ENCODE measurements around the gene FLRT2.

GRCh38 chr14:85595981-85596380, 66.0 kb downstream of the FLRT2 start:
- TF ChIP-seq, protein P1, sequence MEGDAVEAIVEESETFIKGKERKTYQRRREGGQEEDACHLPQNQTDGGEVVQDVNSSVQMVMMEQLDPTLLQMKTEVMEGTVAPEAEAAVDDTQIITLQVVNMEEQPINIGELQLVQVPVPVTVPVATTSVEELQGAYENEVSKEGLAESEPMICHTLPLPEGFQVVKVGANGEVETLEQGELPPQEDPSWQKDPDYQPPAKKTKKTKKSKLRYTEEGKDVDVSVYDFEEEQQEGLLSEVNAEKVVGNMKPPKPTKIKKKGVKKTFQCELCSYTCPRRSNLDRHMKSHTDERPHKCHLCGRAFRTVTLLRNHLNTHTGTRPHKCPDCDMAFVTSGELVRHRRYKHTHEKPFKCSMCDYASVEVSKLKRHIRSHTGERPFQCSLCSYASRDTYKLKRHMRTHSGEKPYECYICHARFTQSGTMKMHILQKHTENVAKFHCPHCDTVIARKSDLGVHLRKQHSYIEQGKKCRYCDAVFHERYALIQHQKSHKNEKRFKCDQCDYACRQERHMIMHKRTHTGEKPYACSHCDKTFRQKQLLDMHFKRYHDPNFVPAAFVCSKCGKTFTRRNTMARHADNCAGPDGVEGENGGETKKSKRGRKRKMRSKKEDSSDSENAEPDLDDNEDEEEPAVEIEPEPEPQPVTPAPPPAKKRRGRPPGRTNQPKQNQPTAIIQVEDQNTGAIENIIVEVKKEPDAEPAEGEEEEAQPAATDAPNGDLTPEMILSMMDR (conservative IDR thresholded peaks at IDR 0.05; ENCODE audit: low read depth, low read length): no peak
- TF ChIP-seq MAFK (IDR thresholded peaks at IDR 0.05; ENCODE audit: low read depth, low read length) (no peak), POLR2A (IDR thresholded peaks at IDR 0.05; ENCODE audit: low read depth, low read length) (no peak), CHD1 (IDR thresholded peaks at IDR 0.05; ENCODE audit: low read depth, low read length) (no peak), CEBPB (IDR thresholded peaks at IDR 0.05; ENCODE audit: low read depth, low read length) (no peak), BHLHE40 (IDR thresholded peaks at IDR 0.05; ENCODE audit: low read depth, low read length) (no peak)
